Liver (tissue), 9 donors: ENCODE measurements around the gene PNKD. TPM values are rescaled to one million over a fixed set of nuclear protein-coding genes. Genes with fewer than 3 reads are reported as not detected.

Experiments
- DNase-seq: peaks from one replicate; pipeline ENCODE4 v3.0.0-alpha.2; 2017; ENCODE audit warnings: low spot score
- H3K27ac ChIP-seq, 2 donors: one replicate each; pipeline ENCODE4 v1.7.0; 2013; ENCODE audit warnings: inconsistent platforms in 2 of 2, low read length in 2 of 2, control low read depth in 1 of 2, low read depth in 1 of 2, mild to moderate bottlenecking in 1 of 2
- H3K27me3 ChIP-seq, 4 donors: one replicate each; pipeline versions ENCODE4 v1.6.1 to v1.7.0; 2013; ENCODE audit warnings: low read length in 3 of 4, inconsistent platforms in 1 of 4, mild to moderate bottlenecking in 1 of 4, moderate library complexity in 1 of 4; ENCODE audit not compliant: control insufficient read depth in 4 of 4, insufficient read depth in 4 of 4
- H3K36me3 ChIP-seq, 4 donors: one replicate each; pipeline versions ENCODE4 v1.6.1 to v1.7.0; 2013; ENCODE audit warnings: low read length in 3 of 4, mild to moderate bottlenecking in 3 of 4, low read depth in 1 of 4, moderate library complexity in 1 of 4; ENCODE audit not compliant: control insufficient read depth in 4 of 4, insufficient read depth in 3 of 4
- H3K4me1 ChIP-seq, 4 donors: one replicate each; pipeline versions ENCODE4 v1.6.1 to v1.7.0; 2013; ENCODE audit warnings: low read length in 3 of 4, mild to moderate bottlenecking in 3 of 4, moderate library complexity in 1 of 4; ENCODE audit not compliant: control insufficient read depth in 4 of 4, insufficient read depth in 4 of 4
- H3K4me3 ChIP-seq, 3 donors: one replicate each; pipeline versions ENCODE4 v1.6.1 to v1.7.0; 2013; ENCODE audit warnings: low read length in 3 of 3, control low read depth in 1 of 3, low read depth in 1 of 3, mild to moderate bottlenecking in 1 of 3
- H3K9ac ChIP-seq, 2 donors: one replicate each; pipeline ENCODE4 v1.7.0; 2013; ENCODE audit warnings: low read length in 2 of 2, mild to moderate bottlenecking in 2 of 2, moderate library complexity in 2 of 2, control low read depth in 1 of 2, low read depth in 1 of 2
- H3K9me3 ChIP-seq, 4 donors: one replicate each; pipeline versions ENCODE4 v1.6.1 to v1.7.0; 2013; ENCODE audit warnings: low read length in 3 of 4; ENCODE audit not compliant: control insufficient read depth in 4 of 4
- EGR1 ChIP-seq, 2 donors: IDR thresholded peaks; 2 replicates each; pipeline ENCODE4 v1.6.1; 2016 to 2018; ENCODE audit warnings: antibody characterized with exemption in 2 of 2, low read depth in 2 of 2
- FOXA1 ChIP-seq: IDR thresholded peaks from 2 replicates; pipeline ENCODE4 v1.6.1; 2016; ENCODE audit warnings: antibody characterized with exemption
- FOXA2 ChIP-seq: IDR thresholded peaks from 2 replicates; pipeline ENCODE4 v1.6.1; 2016; ENCODE audit warnings: antibody characterized with exemption
- GABPA ChIP-seq, 2 donors: IDR thresholded peaks in 1 of 2; conservative IDR thresholded peaks in 1 of 2; 2 replicates each; pipeline ENCODE4 v1.6.1; 2016; ENCODE audit warnings: antibody characterized with exemption in 2 of 2, mild to moderate bottlenecking in 1 of 2, moderate library complexity in 1 of 2
- HNF4A ChIP-seq, 2 donors: conservative IDR thresholded peaks; 2 replicates each; pipeline ENCODE4 v1.6.1; 2016; ENCODE audit warnings: antibody characterized with exemption in 2 of 2, mild to moderate bottlenecking in 2 of 2
- HNF4G ChIP-seq: IDR thresholded peaks from 2 replicates; pipeline ENCODE4 v1.6.1; 2016; ENCODE audit warnings: antibody characterized with exemption
- JUND ChIP-seq, 2 donors: IDR thresholded peaks; 2 replicates each; pipeline ENCODE4 v1.6.1; 2016; ENCODE audit warnings: antibody characterized with exemption in 2 of 2
- NR2F2 ChIP-seq: IDR thresholded peaks from 2 replicates; pipeline ENCODE4 v1.6.1; 2016; ENCODE audit warnings: antibody characterized with exemption
- RAD21 ChIP-seq, 2 donors: IDR thresholded peaks; 2 replicates each; pipeline ENCODE4 v1.6.1; 2016; ENCODE audit warnings: antibody characterized with exemption in 2 of 2, mild to moderate bottlenecking in 2 of 2
- REST ChIP-seq: IDR thresholded peaks from 2 replicates; pipeline ENCODE4 v1.6.1; 2016; ENCODE audit warnings: antibody characterized with exemption, mild to moderate bottlenecking
- RXRA ChIP-seq, 2 donors: IDR thresholded peaks; 2 replicates each; pipeline ENCODE4 v1.6.1; 2017 to 2018; ENCODE audit warnings: antibody characterized with exemption in 2 of 2, mild to moderate bottlenecking in 1 of 2
- SP1 ChIP-seq: IDR thresholded peaks from 2 replicates; pipeline ENCODE4 v1.6.1; 2018; ENCODE audit warnings: antibody characterized with exemption, mild to moderate bottlenecking
- TAF1 ChIP-seq: conservative IDR thresholded peaks from 2 replicates; pipeline ENCODE4 v1.6.1; 2016; ENCODE audit warnings: antibody characterized with exemption, mild to moderate bottlenecking
- YY1 ChIP-seq: IDR thresholded peaks from 2 replicates; pipeline ENCODE4 v1.6.1; 2016; ENCODE audit warnings: antibody characterized with exemption, mild to moderate bottlenecking
- ZBTB33 ChIP-seq: IDR thresholded peaks from 2 replicates; pipeline ENCODE4 v1.6.1; 2016; ENCODE audit warnings: antibody characterized with exemption
- WGBS: extraction: QIAGEN DNeasy Blood & Tissue Kit; methylation state at CpG from one replicate; pipeline ENCODE4 v1.1.7; 2013; 5-methylcytosine and 5-hydroxymethylcytosine counted together
- polyA plus RNA-seq, 2 donors: library from polyadenylated mRNA; stranded (reverse) in 1 of 2; unstranded in 1 of 2; fragments of 200-250 nt in 1 of 2; fragments of >200 nt in 1 of 2; fragmentation: Nextera tagmentation in 1 of 2; extraction: Ambion mirVana in 1 of 2; gene quantifications; one replicate each; pipeline versions ENCODE4 v1.2.1 to v1.2.3, GENCODE V29; 2013 to 2015
- total RNA-seq, 2 donors: library from RNA; depleted of rRNA; stranded (reverse); fragments of >200 nt; gene quantifications; one replicate each; pipeline ENCODE4 v1.2.3, GENCODE V29; 2014
- TF ChIP-seq, protein P1 (sequence below): IDR thresholded peaks from 2 replicates; pipeline ENCODE4 v1.6.1; 2016; ENCODE audit warnings: antibody characterized with exemption
- TF ChIP-seq, protein P2 (sequence below): IDR thresholded peaks from 2 replicates; pipeline ENCODE4 v1.6.1; 2016; ENCODE audit warnings: antibody characterized with exemption
- TF ChIP-seq, protein P3 (sequence below): fragments of 150-350 bp; IDR thresholded peaks from 2 replicates; pipeline ENCODE4 v1.5.1; 2017; ENCODE audit warnings: improper control_type of control experiment, low read depth, low read length; ENCODE audit not compliant: missing input control
- donor health status: healthy.
- donor health status: healthy.
- donor health status: healthy.
- donor health status: healthy.
- donor health status: healthy.

Gene PNKD
- total and polyA plus RNA-seq, 4 donors: 28.5 to 161 (median 94.9) TPM

DNA sequence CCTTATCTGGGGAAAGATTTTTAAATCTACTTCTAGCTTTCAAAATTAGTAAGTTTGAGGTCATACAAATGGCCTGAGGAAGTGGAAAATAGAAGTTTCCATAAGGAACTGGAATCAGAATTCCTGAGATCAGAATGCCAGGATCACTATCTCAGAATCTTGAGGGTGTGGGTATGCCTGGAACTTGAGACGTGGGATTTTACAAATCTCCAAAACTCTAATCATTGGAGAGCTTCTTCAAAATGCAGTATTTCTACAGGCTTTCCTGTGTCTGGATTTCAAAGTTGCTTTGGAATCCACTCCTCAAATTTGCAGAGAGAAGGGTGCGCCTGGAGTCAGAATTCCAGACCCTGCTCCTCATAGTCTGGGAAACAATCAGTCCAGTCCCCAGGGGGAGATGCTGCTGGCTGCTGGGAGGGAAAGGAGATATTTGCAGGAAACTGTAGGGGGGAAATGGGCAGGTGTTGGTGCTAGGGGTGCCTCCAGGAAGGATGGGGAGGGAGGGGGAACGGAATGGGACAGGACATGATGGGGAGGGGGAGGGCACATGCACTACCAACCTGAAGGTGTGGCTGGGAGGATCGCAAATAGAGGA lies 55.3 kb downstream of the PNKD start:
- peaks cover 14 to 40% (median 27%) of the 10 kb centered on the region in 4 donors for H3K4me1 ChIP-seq
- WGBS: 88% methylated on average over 4 of the region's 4 CpGs
- no peak overlapping the region for H3K4me3 ChIP-seq
- DNase-seq: no peak
- H3K27me3 ChIP-seq: no peaks in the 10 kb centered on the region
- no peaks in the 10 kb centered on the region for H3K9me3 ChIP-seq
- no peak overlapping the region for H3K27ac ChIP-seq
- no peak for TF ChIP-seq FOXA1
- no peak for TF ChIP-seq TAF1
- no peak for TF ChIP-seq REST
- no peak for TF ChIP-seq NR2F2
- TF ChIP-seq, protein P1, sequence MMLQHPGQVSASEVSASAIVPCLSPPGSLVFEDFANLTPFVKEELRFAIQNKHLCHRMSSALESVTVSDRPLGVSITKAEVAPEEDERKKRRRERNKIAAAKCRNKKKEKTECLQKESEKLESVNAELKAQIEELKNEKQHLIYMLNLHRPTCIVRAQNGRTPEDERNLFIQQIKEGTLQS: no peak
- no peak for TF ChIP-seq HNF4A (conservative IDR thresholded peaks at IDR 0.05)
- no peak for TF ChIP-seq JUND (IDR thresholded peaks at IDR 0.05)
- no peak for TF ChIP-seq RXRA (IDR thresholded peaks at IDR 0.05)
- TF ChIP-seq FOXA2: no peak
- TF ChIP-seq, protein P2, sequence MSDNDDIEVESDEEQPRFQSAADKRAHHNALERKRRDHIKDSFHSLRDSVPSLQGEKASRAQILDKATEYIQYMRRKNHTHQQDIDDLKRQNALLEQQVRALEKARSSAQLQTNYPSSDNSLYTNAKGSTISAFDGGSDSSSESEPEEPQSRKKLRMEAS: no peak
- no peak for TF ChIP-seq YY1
- no peak for TF ChIP-seq SP1
- no peak for TF ChIP-seq HNF4G
- TF ChIP-seq GABPA (IDR thresholded peaks at IDR 0.05 in 1 of 2, conservative IDR thresholded peaks at IDR 0.05 in 1 of 2): no peak
- no peak for TF ChIP-seq EGR1 (IDR thresholded peaks at IDR 0.05; ENCODE audit: low read depth in 2 of 2)
- peaks cover 0 to 2% (median under 1%) of the 10 kb centered on the region in 4 donors for H3K36me3 ChIP-seq
- no peak overlapping the region for H3K9ac ChIP-seq

DNA sequence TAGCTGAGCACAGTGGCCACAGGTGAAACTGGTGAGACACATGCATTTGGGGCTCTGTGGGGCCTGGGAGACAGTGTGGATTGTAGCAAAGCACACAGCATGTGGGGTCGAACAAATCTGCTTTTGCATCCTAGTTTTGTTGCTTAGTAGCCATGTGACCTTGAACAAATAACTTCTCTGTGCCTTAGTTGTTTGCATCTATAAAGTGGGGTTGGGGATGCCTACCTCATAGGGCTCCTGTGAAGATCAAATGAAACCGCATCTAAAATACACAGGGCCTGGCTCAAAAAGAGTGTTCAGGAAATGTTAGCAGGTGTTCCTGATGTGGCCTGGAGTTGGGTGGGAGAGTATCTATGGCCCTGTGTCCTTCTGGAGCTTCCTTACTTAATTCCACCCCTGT lies 56.0 kb downstream of the PNKD start:
- Histone ChIP-seq H3K9ac (no peak overlapping the region), H3K9me3 (no peaks in the 10 kb centered on the region), H3K4me3 (no peak overlapping the region), H3K36me3 (peaks cover 0 to 2% (median under 1%) of the 10 kb centered on the region in 4 donors), H3K27me3 (no peaks in the 10 kb centered on the region), H3K4me1 (peaks cover 14 to 40% (median 27%) of the 10 kb centered on the region in 4 donors), H3K27ac (no peak overlapping the region)
- TF ChIP-seq, protein P2: no peak
- no peak for TF ChIP-seq NR2F2
- TF ChIP-seq RXRA (IDR thresholded peaks at IDR 0.05): no peak
- TF ChIP-seq EGR1 (IDR thresholded peaks at IDR 0.05; ENCODE audit: low read depth in 2 of 2): no peak
- TF ChIP-seq RAD21 (IDR thresholded peaks at IDR 0.05): no peak
- TF ChIP-seq SP1: no peak
- no peak for TF ChIP-seq FOXA2
- TF ChIP-seq, protein P1: no peak
- TF ChIP-seq FOXA1: no peak
- no peak for TF ChIP-seq ZBTB33
- TF ChIP-seq, protein P3, sequence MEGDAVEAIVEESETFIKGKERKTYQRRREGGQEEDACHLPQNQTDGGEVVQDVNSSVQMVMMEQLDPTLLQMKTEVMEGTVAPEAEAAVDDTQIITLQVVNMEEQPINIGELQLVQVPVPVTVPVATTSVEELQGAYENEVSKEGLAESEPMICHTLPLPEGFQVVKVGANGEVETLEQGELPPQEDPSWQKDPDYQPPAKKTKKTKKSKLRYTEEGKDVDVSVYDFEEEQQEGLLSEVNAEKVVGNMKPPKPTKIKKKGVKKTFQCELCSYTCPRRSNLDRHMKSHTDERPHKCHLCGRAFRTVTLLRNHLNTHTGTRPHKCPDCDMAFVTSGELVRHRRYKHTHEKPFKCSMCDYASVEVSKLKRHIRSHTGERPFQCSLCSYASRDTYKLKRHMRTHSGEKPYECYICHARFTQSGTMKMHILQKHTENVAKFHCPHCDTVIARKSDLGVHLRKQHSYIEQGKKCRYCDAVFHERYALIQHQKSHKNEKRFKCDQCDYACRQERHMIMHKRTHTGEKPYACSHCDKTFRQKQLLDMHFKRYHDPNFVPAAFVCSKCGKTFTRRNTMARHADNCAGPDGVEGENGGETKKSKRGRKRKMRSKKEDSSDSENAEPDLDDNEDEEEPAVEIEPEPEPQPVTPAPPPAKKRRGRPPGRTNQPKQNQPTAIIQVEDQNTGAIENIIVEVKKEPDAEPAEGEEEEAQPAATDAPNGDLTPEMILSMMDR: no peak
- TF ChIP-seq GABPA (IDR thresholded peaks at IDR 0.05 in 1 of 2, conservative IDR thresholded peaks at IDR 0.05 in 1 of 2): no peak
- TF ChIP-seq JUND (IDR thresholded peaks at IDR 0.05): no peak
- 76% methylated on average over 2 of the region's 2 CpGs for WGBS
- no peak for DNase-seq
